ENCODE measurements around the gene KCNMA1.

Gene KCNMA1

DNA sequence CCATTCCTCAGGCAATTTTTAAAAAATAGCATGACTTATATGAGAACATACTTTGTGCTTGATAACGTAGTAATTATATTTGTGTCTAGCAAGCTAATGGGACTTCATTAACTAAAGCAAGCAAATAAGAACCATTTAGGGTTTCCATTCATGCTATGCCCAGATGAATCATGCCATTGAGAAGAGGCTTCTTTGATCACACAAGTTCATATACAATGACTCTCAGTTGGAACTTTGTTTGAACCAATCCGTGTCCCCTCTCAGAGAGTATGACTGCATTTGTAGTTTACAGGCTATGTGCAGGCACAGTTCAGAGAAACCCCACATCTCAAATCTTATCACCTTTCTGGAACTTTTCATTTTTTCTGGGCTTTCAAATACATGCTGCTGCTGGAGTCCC lies 614.2 kb downstream of the KCNMA1 start:
- 93 to 100% methylated on average over 2 of the region's 2 CpGs for WGBS, 2 experiments
- no peaks in the 10 kb centered on the region for H3K36me3 ChIP-seq (ENCODE audit: control insufficient read depth, insufficient read depth, low read length)
- no peak overlapping the region for H3K4me3 ChIP-seq (ENCODE audit: insufficient read depth, low read depth, low read length)
- no peaks in the 10 kb centered on the region for H3K9me3 ChIP-seq (ENCODE audit: control insufficient read depth, low read length)
- H3K27me3 ChIP-seq (ENCODE audit: control insufficient read depth, insufficient read depth, low read length, poor library complexity, severe bottlenecking) = no peaks in the 10 kb centered on the region
- H3K27ac ChIP-seq (ENCODE audit: insufficient read depth, low read depth, low read length, poor library complexity, severe bottlenecking) = no peak overlapping the region
- no peaks in the 10 kb centered on the region for H3K4me1 ChIP-seq (ENCODE audit: control insufficient read depth, insufficient read depth, low read length)

DNA sequence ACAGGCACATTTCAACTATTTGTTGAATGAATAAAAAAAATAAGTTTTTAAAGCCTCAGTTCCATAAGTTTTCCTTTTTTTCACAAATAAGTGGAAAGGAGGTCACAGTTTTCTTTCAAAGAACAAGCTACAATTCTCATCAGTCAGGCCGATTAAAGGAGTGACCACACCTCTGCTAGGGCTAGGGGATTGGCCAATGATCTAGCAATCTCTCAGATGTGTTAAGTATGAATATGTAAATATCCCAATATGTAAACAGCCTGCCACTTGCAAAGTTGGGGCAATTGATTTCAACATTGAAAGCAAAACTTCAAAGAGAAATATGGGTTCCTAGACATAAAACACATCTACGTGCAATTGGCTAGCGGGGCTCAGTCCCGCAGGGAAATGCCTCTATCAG lies 614.9 kb downstream of the KCNMA1 start:
- no peaks in the 10 kb centered on the region for H3K27me3 ChIP-seq (ENCODE audit: control insufficient read depth, insufficient read depth, low read length, poor library complexity, severe bottlenecking)
- H3K36me3 ChIP-seq (ENCODE audit: control insufficient read depth, insufficient read depth, low read length) = no peaks in the 10 kb centered on the region
- 87 to 92% methylated on average over 4 of the region's 4 CpGs for WGBS, 2 experiments
- H3K4me3 ChIP-seq (ENCODE audit: insufficient read depth, low read depth, low read length) = no peak overlapping the region
- no peak overlapping the region for H3K27ac ChIP-seq (ENCODE audit: insufficient read depth, low read depth, low read length, poor library complexity, severe bottlenecking)
- H3K9me3 ChIP-seq (ENCODE audit: control insufficient read depth, low read length) = no peaks in the 10 kb centered on the region
- no peaks in the 10 kb centered on the region for H3K4me1 ChIP-seq (ENCODE audit: control insufficient read depth, insufficient read depth, low read length)

DNA sequence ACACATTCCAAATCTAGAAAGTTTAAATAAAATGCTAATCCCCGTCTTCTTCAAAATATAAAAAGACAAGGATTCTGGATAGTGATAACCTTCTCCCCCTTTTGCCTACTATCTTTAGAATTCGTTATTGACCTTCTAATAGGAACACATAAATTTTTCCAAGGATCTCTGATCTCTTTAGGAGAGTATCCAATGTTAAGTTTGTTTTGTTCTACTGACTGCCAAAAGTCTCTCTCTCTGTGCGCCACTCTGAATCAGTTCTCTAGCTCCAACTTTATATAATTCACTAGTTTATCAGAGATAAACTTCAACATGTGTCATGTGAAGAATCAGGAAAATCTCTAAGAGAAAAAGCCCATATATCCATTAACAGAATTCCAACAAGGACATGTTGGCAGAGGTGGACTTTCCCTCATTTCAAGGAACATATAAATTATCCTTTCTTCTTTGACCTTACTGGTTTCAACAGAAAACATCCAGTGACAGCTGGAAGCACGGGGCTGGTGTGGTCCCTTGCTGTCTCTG lies 615.6 kb downstream of the KCNMA1 start:
- H3K27ac ChIP-seq (ENCODE audit: insufficient read depth, low read depth, low read length, poor library complexity, severe bottlenecking) = no peak overlapping the region
- H3K27me3 ChIP-seq (ENCODE audit: control insufficient read depth, insufficient read depth, low read length, poor library complexity, severe bottlenecking) = no peaks in the 10 kb centered on the region
- no peaks in the 10 kb centered on the region for H3K36me3 ChIP-seq (ENCODE audit: control insufficient read depth, insufficient read depth, low read length)
- WGBS, 2 experiments = 91 to 92% methylated on average over 4 of the region's 4 CpGs
- H3K4me3 ChIP-seq (ENCODE audit: insufficient read depth, low read depth, low read length) = no peak overlapping the region
- no peaks in the 10 kb centered on the region for H3K4me1 ChIP-seq (ENCODE audit: control insufficient read depth, insufficient read depth, low read length)
- H3K9me3 ChIP-seq (ENCODE audit: control insufficient read depth, low read length) = no peaks in the 10 kb centered on the region

DNA sequence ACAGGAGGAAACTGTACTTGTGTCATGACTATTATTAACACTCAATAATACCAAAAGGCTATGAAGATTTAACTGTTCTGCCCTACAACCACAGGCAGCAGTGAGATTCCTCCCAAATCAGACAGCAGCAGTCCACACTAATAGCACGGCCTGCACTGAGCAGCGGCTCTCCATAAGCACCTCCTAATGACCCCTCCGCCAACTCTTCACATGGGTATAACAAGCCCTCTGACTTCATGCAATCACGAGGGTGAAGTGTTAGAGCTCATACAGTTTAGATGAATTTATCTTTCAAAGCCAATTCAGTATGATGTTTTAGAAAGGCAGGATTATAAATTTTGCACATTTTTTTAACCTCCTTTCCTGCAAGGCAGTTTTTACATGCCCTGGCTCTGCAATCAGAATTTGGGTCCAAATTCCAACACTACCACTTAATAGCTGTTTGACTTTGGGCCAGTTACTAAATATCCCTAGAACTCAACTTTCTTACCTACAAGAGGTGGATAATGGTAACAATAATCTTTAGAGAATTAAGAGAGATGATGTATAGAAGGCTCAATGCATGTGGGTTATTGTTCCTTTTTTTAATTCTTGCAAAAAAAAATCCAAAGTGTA lies 617.1 kb downstream of the KCNMA1 start:
- H3K9me3 ChIP-seq (ENCODE audit: control insufficient read depth, low read length) = no peaks in the 10 kb centered on the region
- no peak overlapping the region for H3K27ac ChIP-seq (ENCODE audit: insufficient read depth, low read depth, low read length, poor library complexity, severe bottlenecking)
- WGBS, 2 experiments = 91 to 93% methylated on average over 4 of the region's 4 CpGs
- H3K4me3 ChIP-seq (ENCODE audit: insufficient read depth, low read depth, low read length) = no peak overlapping the region
- H3K4me1 ChIP-seq (ENCODE audit: control insufficient read depth, insufficient read depth, low read length) = no peaks in the 10 kb centered on the region
- H3K36me3 ChIP-seq (ENCODE audit: control insufficient read depth, insufficient read depth, low read length) = no peaks in the 10 kb centered on the region
- no peaks in the 10 kb centered on the region for H3K27me3 ChIP-seq (ENCODE audit: control insufficient read depth, insufficient read depth, low read length, poor library complexity, severe bottlenecking)

DNA sequence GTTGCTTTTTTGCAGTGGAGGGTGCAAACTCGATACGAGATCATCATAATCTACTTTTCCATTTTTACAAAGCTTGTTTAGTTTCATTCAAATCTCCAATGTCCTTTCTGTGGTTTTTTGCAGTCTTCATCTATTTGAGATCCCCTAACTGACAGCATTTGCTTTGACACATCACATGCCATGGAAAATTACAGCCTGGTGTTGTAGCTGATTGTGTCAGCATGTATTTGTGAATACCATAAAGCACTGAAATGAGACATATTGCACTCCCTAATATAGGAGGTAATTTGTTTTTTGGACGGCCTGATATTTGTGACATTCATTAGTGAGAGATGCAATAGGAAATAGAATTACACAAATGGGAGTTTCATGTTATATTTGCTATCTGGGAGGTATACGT lies 620.8 kb downstream of the KCNMA1 start:
- no peak overlapping the region for H3K27ac ChIP-seq (ENCODE audit: insufficient read depth, low read depth, low read length, poor library complexity, severe bottlenecking)
- no peaks in the 10 kb centered on the region for H3K27me3 ChIP-seq (ENCODE audit: control insufficient read depth, insufficient read depth, low read length, poor library complexity, severe bottlenecking)
- no peaks in the 10 kb centered on the region for H3K36me3 ChIP-seq (ENCODE audit: control insufficient read depth, insufficient read depth, low read length)
- 89 to 92% methylated on average over 4 of the region's 4 CpGs for WGBS, 2 experiments
- no peak overlapping the region for H3K4me3 ChIP-seq (ENCODE audit: insufficient read depth, low read depth, low read length)
- no peaks in the 10 kb centered on the region for H3K9me3 ChIP-seq (ENCODE audit: control insufficient read depth, low read length)
- H3K4me1 ChIP-seq (ENCODE audit: control insufficient read depth, insufficient read depth, low read length) = no peaks in the 10 kb centered on the region

DNA sequence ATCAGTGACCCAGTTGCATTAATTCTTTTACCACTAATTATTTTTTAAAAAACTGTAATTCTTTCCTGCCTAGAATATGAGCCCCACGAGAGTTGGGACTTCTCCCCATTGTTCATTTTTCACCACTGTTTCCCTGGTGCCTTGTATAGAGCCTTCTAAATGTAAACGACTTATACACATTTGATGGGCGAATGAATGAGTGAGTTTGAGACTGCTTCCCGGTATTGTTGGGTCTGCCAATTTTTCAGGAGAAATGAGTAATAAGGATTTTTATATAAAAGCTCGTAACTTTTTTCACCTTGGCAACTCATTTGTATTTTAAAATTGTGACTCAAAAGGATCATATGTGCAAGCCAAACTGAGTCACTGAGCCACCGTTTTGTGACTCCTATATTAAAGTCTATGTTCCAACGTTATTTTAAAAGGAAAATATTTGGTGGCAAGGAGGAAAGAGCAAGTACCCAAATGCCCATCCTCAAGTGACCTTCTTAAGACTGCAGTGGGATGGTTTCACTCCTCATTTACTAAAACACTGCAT lies 621.3 kb downstream of the KCNMA1 start:
- Histone ChIP-seq H3K27ac (ENCODE audit: insufficient read depth, low read depth, low read length, poor library complexity, severe bottlenecking) (no peak overlapping the region), H3K27me3 (ENCODE audit: control insufficient read depth, insufficient read depth, low read length, poor library complexity, severe bottlenecking) (no peaks in the 10 kb centered on the region)
- 93 to 96% methylated on average over 7 of the region's 7 CpGs for WGBS, 2 experiments

DNA sequence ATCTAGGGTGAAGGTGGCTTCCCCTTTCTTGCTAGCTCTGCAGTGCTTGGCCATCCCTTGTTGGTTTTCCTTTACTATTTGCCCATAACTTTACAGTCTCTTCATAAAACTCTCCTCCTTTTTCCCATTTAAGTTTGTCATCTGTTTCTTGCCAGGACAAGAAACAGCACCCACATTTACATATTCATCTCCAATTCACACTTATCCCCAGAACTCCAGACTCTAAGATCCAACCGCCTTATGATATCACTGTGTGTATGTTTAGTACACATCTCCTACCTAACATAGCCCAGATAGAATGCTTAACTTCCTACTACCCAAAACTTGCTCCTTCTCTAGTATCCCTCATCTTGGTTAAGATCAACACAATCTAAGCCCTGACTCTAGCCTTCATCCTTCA lies 622.2 kb downstream of the KCNMA1 start:
- no peaks in the 10 kb centered on the region for H3K27me3 ChIP-seq (ENCODE audit: control insufficient read depth, insufficient read depth, low read length, poor library complexity, severe bottlenecking)
- H3K27ac ChIP-seq (ENCODE audit: insufficient read depth, low read depth, low read length, poor library complexity, severe bottlenecking) = no peak overlapping the region
- H3K9me3 ChIP-seq (ENCODE audit: control insufficient read depth, low read length) = no peaks in the 10 kb centered on the region
- WGBS, 2 experiments = 91 to 100% methylated on average over 1 of the region's 1 CpG
- no peaks in the 10 kb centered on the region for H3K4me1 ChIP-seq (ENCODE audit: control insufficient read depth, insufficient read depth, low read length)
- no peak overlapping the region for H3K4me3 ChIP-seq (ENCODE audit: insufficient read depth, low read depth, low read length)
- H3K36me3 ChIP-seq (ENCODE audit: control insufficient read depth, insufficient read depth, low read length) = no peaks in the 10 kb centered on the region

More for the DNA sequence above, 621.3 kb downstream of the KCNMA1 start:
- Histone ChIP-seq H3K36me3 (ENCODE audit: control insufficient read depth, insufficient read depth, low read length) (no peaks in the 10 kb centered on the region), H3K4me3 (ENCODE audit: insufficient read depth, low read depth, low read length) (no peak overlapping the region), H3K9me3 (ENCODE audit: control insufficient read depth, low read length) (no peaks in the 10 kb centered on the region), H3K4me1 (ENCODE audit: control insufficient read depth, insufficient read depth, low read length) (no peaks in the 10 kb centered on the region)

DNA sequence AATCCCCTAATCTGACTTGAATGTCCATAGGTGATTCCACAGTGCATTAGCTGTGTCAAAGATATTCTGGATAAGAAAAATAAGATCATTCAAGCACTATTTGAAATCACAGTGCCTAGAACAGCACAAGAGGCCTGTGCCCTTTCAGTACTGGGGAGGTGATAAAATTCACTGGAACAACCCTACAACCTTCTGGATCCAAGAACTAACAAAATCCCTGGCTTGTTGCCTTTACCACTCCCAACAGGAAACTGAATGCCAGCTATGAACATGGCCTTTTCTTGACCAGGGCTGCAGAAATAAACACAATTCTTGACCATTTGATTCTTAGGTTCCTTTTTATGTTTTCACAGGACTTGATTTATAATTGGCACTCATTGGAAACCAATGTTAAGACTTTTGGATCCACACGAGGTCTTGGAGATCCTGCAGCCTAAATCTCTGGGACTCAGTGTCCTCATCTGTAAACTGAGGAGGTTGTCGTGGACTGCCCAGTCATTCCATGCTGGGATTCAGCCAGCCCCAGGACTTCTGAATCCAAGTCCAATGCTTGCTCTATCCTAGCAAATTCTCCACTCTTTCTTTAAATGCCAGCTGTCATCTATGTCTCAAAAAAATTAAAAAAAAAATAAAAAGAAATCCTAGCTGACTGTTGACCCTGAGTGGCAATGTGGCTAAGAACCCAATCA lies 624.7 kb downstream of the KCNMA1 start:
- no peaks in the 10 kb centered on the region for H3K4me1 ChIP-seq (ENCODE audit: control insufficient read depth, insufficient read depth, low read length)
- H3K36me3 ChIP-seq (ENCODE audit: control insufficient read depth, insufficient read depth, low read length) = no peaks in the 10 kb centered on the region
- H3K27ac ChIP-seq (ENCODE audit: insufficient read depth, low read depth, low read length, poor library complexity, severe bottlenecking) = no peak overlapping the region
- no peaks in the 10 kb centered on the region for H3K27me3 ChIP-seq (ENCODE audit: control insufficient read depth, insufficient read depth, low read length, poor library complexity, severe bottlenecking)
- 87 to 93% methylated on average over 2 of the region's 2 CpGs for WGBS, 2 experiments
- no peak overlapping the region for H3K4me3 ChIP-seq (ENCODE audit: insufficient read depth, low read depth, low read length)
- no peaks in the 10 kb centered on the region for H3K9me3 ChIP-seq (ENCODE audit: control insufficient read depth, low read length)

DNA sequence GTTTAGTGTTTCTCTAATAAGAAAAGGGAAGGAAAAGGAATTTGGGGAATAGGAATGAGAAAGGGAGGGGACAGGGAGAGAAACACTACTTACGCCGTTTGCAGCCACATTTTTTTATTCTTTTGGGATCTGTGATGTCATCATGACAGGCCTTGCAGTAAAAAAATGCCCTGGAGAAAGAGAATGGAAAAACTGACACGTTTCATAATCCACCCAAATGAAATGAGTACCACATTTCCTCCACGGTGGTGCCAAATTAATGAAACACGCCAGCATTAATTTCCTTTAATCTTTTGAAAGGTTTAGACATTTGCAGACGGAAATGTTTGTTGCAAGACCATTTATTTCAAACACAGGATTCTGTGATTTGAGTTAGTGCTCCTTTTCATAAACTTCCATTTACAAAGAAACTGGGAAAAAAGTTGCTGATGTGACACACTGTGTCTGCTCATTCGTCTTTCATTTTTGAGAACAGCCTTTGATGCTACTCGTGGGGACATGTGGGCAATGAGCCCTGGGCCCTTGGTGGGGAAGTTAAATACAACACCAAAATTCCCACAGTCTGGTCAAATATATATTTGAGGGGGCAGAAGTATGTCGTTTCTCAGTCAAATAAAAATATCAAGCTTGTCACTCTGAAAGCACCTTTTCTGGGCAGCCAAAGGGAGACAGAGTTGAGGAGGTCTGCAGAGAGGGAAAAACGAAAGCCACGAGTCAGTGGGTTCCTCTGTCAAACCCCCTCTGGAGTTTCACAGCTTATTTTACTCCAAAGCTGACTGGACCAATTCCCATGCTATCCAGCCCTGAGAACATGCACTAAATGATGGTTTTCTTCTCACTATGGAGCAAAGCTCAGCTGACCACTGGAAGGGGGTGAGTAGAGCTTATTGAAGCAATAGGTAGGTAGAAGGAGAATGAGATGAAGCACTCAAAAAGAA lies 625.5 kb downstream of the KCNMA1 start:
- H3K4me3 ChIP-seq (ENCODE audit: insufficient read depth, low read depth, low read length) = no peak overlapping the region

DNA sequence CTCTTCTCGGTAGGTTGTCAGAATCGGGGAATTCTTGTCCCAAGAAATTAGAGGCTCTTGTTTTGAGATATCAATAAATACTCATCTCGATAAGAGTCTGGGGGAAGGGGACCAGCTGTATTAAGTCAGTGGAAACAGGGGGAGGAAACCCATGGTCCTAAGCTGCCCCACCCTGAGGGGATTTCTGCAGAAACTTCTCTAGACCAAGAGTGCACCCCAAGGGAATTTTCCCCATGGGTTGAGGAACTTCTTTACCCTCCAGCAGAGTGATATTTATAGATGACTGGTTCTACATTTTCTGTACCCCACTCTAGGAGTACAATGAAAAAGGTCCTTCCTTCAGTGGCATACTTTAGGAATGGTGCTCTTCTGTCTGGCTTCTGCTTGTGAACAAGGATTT lies 627.2 kb downstream of the KCNMA1 start:
- Histone ChIP-seq H3K4me3 (ENCODE audit: insufficient read depth, low read depth, low read length) (no peak overlapping the region), H3K9me3 (ENCODE audit: control insufficient read depth, low read length) (no peaks in the 10 kb centered on the region), H3K4me1 (ENCODE audit: control insufficient read depth, insufficient read depth, low read length) (no peaks in the 10 kb centered on the region), H3K27me3 (ENCODE audit: control insufficient read depth, insufficient read depth, low read length, poor library complexity, severe bottlenecking) (no peaks in the 10 kb centered on the region), H3K36me3 (ENCODE audit: control insufficient read depth, insufficient read depth, low read length) (no peaks in the 10 kb centered on the region), H3K27ac (ENCODE audit: insufficient read depth, low read depth, low read length, poor library complexity, severe bottlenecking) (no peak overlapping the region)
- 95 to 100% methylated on average over 3 of the region's 3 CpGs for WGBS, 2 experiments

More for the DNA sequence above, 625.5 kb downstream of the KCNMA1 start:
- Histone ChIP-seq H3K9me3 (ENCODE audit: control insufficient read depth, low read length) (no peaks in the 10 kb centered on the region), H3K27me3 (ENCODE audit: control insufficient read depth, insufficient read depth, low read length, poor library complexity, severe bottlenecking) (no peaks in the 10 kb centered on the region), H3K36me3 (ENCODE audit: control insufficient read depth, insufficient read depth, low read length) (no peaks in the 10 kb centered on the region), H3K4me1 (ENCODE audit: control insufficient read depth, insufficient read depth, low read length) (no peaks in the 10 kb centered on the region), H3K27ac (ENCODE audit: insufficient read depth, low read depth, low read length, poor library complexity, severe bottlenecking) (no peak overlapping the region)
- whole genome bisulfite sequencing, 2 experiments = 88 to 93% methylated on average over 11 of the region's 11 CpGs

Data from ectodermal cell (in vitro differentiated cells).